Thoracic aorta (tissue), 2 donors: ENCODE data around the gene SKIC8. TPM values are rescaled to one million over a fixed set of nuclear protein-coding genes. Genes with fewer than 3 reads are reported as not detected.

ENCODE experiments used
- ATAC-seq: fragments of 150-250 bp; one replicate; pipeline ENCODE4 v1.8.0; 2017; ENCODE audit warnings: low read depth; ENCODE audit not compliant: insufficient number of reproducible peaks, low FRiP score
- DNase-seq: peaks from one replicate; pipeline ENCODE4 v3.0.0-alpha.2; 2020; ENCODE audit warnings: low spot score
- H3K27ac ChIP-seq, 2 donors: fragments of 200-600 bp; sonication (generic); 1 replicate in 1 of 2; 2 replicates in 1 of 2; pipeline ENCODE4 v1.5.1; 2016; ENCODE audit warnings: mild to moderate bottlenecking in 2 of 2, moderate library complexity in 2 of 2
- H3K27me3 ChIP-seq: fragments of 200-600 bp; sonication (generic); replicated peaks from 2 replicates; pipeline ENCODE4 v1.6.0; 2016; ENCODE audit warnings: mild to moderate bottlenecking; ENCODE audit not compliant: insufficient read depth
- H3K36me3 ChIP-seq: fragments of 200-600 bp; sonication (generic); one replicate; pipeline ENCODE4 v1.5.1; 2016
- H3K4me1 ChIP-seq, 2 donors: fragments of 200-600 bp; sonication (generic); 1 replicate in 1 of 2; 2 replicates in 1 of 2; pipeline versions ENCODE4 v1.5.1 to v1.6.0; 2016; ENCODE audit warnings: low read depth in 2 of 2, mild to moderate bottlenecking in 1 of 2; ENCODE audit not compliant: control insufficient read depth in 1 of 2
- H3K4me3 ChIP-seq: fragments of 200-600 bp; sonication (generic); 2 replicates; pipeline ENCODE4 v1.5.1; 2016; ENCODE audit warnings: mild to moderate bottlenecking
- H3K9me3 ChIP-seq: fragments of 200-600 bp; sonication (generic); 2 replicates; pipeline ENCODE4 v1.5.1; 2016
- CTCF ChIP-seq: fragments of 200-600 bp; sonication (generic); IDR thresholded peaks from one replicate; pipeline ENCODE4 v1.5.1; 2019; ENCODE audit warnings: antibody characterized with exemption
- total RNA-seq, 2 donors: library from RNA; depleted of rRNA; stranded (reverse); fragments of >200 nt; gene quantifications; one replicate each; pipeline versions ENCODE4 v1.1.0 to v1.2.3, GENCODE V29; 2016

The SKIC8 gene
- total RNA-seq, 2 donors from 2014 or later = 41.6 to 74.2 TPM

DNA sequence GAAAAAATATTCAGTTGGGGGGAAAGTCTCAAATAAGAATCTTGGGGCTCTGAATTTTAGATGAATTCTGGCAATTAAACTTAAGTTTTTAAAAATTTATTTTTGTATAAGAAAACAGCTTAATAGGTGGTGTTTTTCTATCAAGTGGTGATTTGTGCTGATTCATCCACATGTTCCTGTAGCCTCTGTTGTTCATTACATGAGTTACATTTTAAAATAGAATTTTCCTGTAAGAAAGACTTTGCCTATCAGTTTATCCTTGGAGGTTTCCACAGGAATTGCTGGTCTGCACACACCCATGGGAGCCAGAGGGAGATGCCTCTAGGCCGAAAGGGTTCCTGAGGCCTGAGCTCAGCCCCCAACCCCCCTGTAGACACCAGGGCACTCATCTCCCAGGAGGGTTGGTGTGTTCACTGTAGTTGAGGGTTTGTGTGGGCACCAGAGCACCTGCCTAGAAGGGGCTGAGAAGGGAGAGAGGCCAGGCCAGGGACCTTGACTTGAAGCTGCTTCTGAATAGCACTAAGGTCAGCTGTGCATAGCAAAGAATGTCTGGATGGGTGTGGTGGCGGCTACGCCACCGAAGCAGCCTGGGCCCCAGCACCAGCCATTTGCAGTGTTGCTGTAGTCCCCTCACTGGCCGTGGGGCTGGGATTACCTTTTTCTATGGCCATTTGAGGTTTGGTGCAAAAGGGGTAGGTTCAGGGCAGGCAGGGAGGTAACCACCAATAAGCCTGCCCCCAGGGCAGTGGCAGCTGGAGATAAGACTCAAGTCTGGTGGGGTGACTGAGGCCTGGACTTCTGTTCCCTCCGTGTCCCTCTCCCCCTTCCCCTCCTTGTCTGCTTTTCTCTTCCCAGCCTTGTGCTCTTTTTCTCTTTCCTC, 23.1 kb downstream of the SKIC8 start:
- no peak for ATAC-seq
- Histone ChIP-seq H3K4me1 (no peaks in the 10 kb centered on the region), H3K36me3 (peaks cover 25% of the 10 kb centered on the region)

DNA sequence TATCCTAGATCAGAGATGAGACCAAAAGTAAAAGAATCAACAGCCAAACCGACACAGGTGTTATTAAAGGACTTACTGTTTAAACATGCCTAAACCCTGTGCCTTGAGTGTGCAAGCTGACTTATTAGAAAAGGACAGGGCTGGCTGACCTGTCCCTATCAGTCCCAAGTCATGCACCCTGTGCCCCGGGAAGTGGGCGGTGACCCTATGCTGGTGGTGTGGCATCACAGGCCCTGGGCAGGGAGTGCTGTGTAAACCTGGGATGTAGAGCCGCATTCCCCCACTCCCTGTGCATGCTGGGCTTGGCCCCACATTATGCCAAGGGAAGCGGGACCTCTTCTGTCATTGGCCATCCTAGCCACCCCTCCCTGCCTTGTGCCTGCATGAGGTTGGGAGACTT, 24.4 kb downstream of the SKIC8 start:
- no peaks in the 10 kb centered on the region for H3K4me1 ChIP-seq
- H3K36me3 ChIP-seq = peaks cover 20% of the 10 kb centered on the region
- H3K4me3 ChIP-seq = no peak overlapping the region
- TF ChIP-seq CTCF = no peak
- no peaks in the 10 kb centered on the region for H3K27me3 ChIP-seq
- no peaks in the 10 kb centered on the region for H3K9me3 ChIP-seq
- ATAC-seq = no peak
- no peak overlapping the region for H3K27ac ChIP-seq
- DNase-seq = no peak

More for the DNA sequence above, 23.1 kb downstream of the SKIC8 start:
- Histone ChIP-seq H3K27ac (no peak overlapping the region), H3K27me3 (no peaks in the 10 kb centered on the region), H3K9me3 (no peaks in the 10 kb centered on the region), H3K4me3 (no peak overlapping the region)
- no peak for TF ChIP-seq CTCF
- DNase-seq = no peak

GRCh38 chr15:78272776-78273175, 26.6 kb downstream of the SKIC8 start:
- ATAC-seq (no peak), DNase-seq (no peak)
- no peak for TF ChIP-seq CTCF
- Histone ChIP-seq H3K9me3 (no peaks in the 10 kb centered on the region), H3K36me3 (peaks cover 20% of the 10 kb centered on the region), H3K4me1 (peaks cover 0 to 2% of the 10 kb centered on the region in 2 donors), H3K4me3 (no peak overlapping the region), H3K27me3 (no peaks in the 10 kb centered on the region), H3K27ac (no peak overlapping the region)

- Histone ChIP-seq H3K4me3 (no peak overlapping the region), H3K9me3 (no peaks in the 10 kb centered on the region), H3K4me1 (peaks cover 0 to 7% of the 10 kb centered on the region in 2 donors), H3K27ac (no peak overlapping the region), H3K36me3 (peaks cover 17% of the 10 kb centered on the region), H3K27me3 (no peaks in the 10 kb centered on the region)
- ATAC-seq (no peak), DNase-seq (no peak)
- TF ChIP-seq CTCF = no peak
Measured at GRCh38 chr15:78272316-78272715, 27.1 kb downstream of the SKIC8 start.

DNA sequence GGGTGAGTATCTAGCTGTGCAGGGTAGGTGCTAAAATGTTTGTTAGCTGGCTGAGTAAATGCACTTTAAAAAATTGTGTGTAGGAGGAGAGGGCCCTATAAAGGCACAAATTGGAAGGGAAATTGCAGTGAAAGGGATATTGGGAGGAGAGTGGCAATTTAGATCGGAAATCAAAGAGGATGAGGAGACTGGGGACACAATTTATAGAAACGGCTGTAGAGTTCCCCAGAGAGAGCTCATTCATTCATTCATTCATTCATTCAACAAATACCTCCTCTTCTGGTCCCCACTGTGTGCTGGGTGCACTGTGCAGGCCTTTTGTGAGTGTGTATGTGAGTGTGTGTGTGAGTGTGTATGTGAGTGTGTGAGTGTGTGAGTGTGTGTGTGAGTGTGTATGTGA, 32.6 kb downstream of the SKIC8 start:
- H3K27me3 ChIP-seq = no peaks in the 10 kb centered on the region
- peaks cover 3 to 30% of the 10 kb centered on the region in 2 donors for H3K4me1 ChIP-seq
- no peak for TF ChIP-seq CTCF
- H3K36me3 ChIP-seq = peaks cover 3% of the 10 kb centered on the region
- DNase-seq (no peak), ATAC-seq (no peak)
- H3K9me3 ChIP-seq = no peaks in the 10 kb centered on the region
- H3K27ac ChIP-seq = peak overlapping the region; percentile 53 to 58
- H3K4me3 ChIP-seq = peak overlapping the region; percentile 3
